ENCODE measurements around the gene IGSF23.
A peak's percentile ranks its signal among the peaks of the same experiment; 100 is the strongest.
"Not testable (repeated sequence)": the region's sequence is repeated elsewhere in the genome, so short reads cannot be mapped to it uniquely, and the experiment has no call there.

The IGSF23 gene

GRCh38 chr19:44673510-44673909 is 60.1 kb downstream of the IGSF23 start:
- no peak for DNase-seq (ENCODE audit: low read depth)
- Histone ChIP-seq H3K4me3 (ENCODE audit: low read length) (no peak overlapping the region), H3K4me1 (ENCODE audit: control insufficient read depth, insufficient read depth, low read length) (peaks cover 7% of the 10 kb centered on the region), H3K9ac (ENCODE audit: low read length) (no peak overlapping the region), H3K27me3 (replicated peaks; ENCODE audit: control insufficient read depth, insufficient read depth, low read length) (no peaks in the 10 kb centered on the region), H3K36me3 (ENCODE audit: control insufficient read depth, insufficient read depth, low read length, severe bottlenecking) (no peaks in the 10 kb centered on the region), H3K9me3 (ENCODE audit: control insufficient read depth, low read length) (peaks cover 3% of the 10 kb centered on the region)

- Histone ChIP-seq H3K9me3 (ENCODE audit: control insufficient read depth, low read length) (peaks cover 3% of the 10 kb centered on the region), H3K36me3 (ENCODE audit: control insufficient read depth, insufficient read depth, low read length, severe bottlenecking) (no peaks in the 10 kb centered on the region), H3K4me1 (ENCODE audit: control insufficient read depth, insufficient read depth, low read length) (peaks cover 7% of the 10 kb centered on the region), H3K4me3 (ENCODE audit: low read length) (no peak overlapping the region), H3K27me3 (replicated peaks; ENCODE audit: control insufficient read depth, insufficient read depth, low read length) (no peaks in the 10 kb centered on the region), H3K9ac (ENCODE audit: low read length) (no peak overlapping the region)
- DNase-seq (ENCODE audit: low read depth): no peak
Measured at GRCh38 chr19:44675521-44675920, 62.2 kb downstream of the IGSF23 start.

- peak; percentile 75 for DNase-seq (ENCODE audit: low read depth)
- Histone ChIP-seq H3K27me3 (replicated peaks; ENCODE audit: control insufficient read depth, insufficient read depth, low read length) (no peaks in the 10 kb centered on the region), H3K9me3 (ENCODE audit: control insufficient read depth, low read length) (peaks cover under 1% of the 10 kb centered on the region), H3K9ac (ENCODE audit: low read length) (no peak overlapping the region), H3K4me3 (ENCODE audit: low read length) (no peak overlapping the region), H3K36me3 (ENCODE audit: control insufficient read depth, insufficient read depth, low read length, severe bottlenecking) (no peaks in the 10 kb centered on the region), H3K4me1 (ENCODE audit: control insufficient read depth, insufficient read depth, low read length) (peaks cover 7% of the 10 kb centered on the region)
Measured at GRCh38 chr19:44677019-44677811, 63.9 kb downstream of the IGSF23 start.

- DNase-seq (ENCODE audit: low read depth): no peak
- peaks cover 12% of the 10 kb centered on the region for H3K4me1 ChIP-seq (ENCODE audit: control insufficient read depth, insufficient read depth, low read length)
- H3K9me3 ChIP-seq (ENCODE audit: control insufficient read depth, low read length): no peaks in the 10 kb centered on the region
- no peak overlapping the region for H3K9ac ChIP-seq (ENCODE audit: low read length)
- no peaks in the 10 kb centered on the region for H3K27me3 ChIP-seq (replicated peaks; ENCODE audit: control insufficient read depth, insufficient read depth, low read length)
- no peaks in the 10 kb centered on the region for H3K36me3 ChIP-seq (ENCODE audit: control insufficient read depth, insufficient read depth, low read length, severe bottlenecking)
- no peak overlapping the region for H3K4me3 ChIP-seq (ENCODE audit: low read length)
Measured at GRCh38 chr19:44680536-44680935, 67.2 kb downstream of the IGSF23 start.

GRCh38 chr19:44681992-44682790 is 68.8 kb downstream of the IGSF23 start:
- no peaks in the 10 kb centered on the region for H3K27me3 ChIP-seq (replicated peaks; ENCODE audit: control insufficient read depth, insufficient read depth, low read length)
- H3K4me3 ChIP-seq (ENCODE audit: low read length): no peak overlapping the region
- no peaks in the 10 kb centered on the region for H3K36me3 ChIP-seq (ENCODE audit: control insufficient read depth, insufficient read depth, low read length, severe bottlenecking)
- H3K9ac ChIP-seq (ENCODE audit: low read length): no peak overlapping the region
- H3K9me3 ChIP-seq (ENCODE audit: control insufficient read depth, low read length): no peaks in the 10 kb centered on the region
- H3K4me1 ChIP-seq (ENCODE audit: control insufficient read depth, insufficient read depth, low read length): peaks cover 8% of the 10 kb centered on the region
- no peak for DNase-seq (ENCODE audit: low read depth)

- Histone ChIP-seq H3K27me3 (replicated peaks; ENCODE audit: control insufficient read depth, insufficient read depth, low read length) (no peaks in the 10 kb centered on the region), H3K9me3 (ENCODE audit: control insufficient read depth, low read length) (no peaks in the 10 kb centered on the region), H3K4me1 (ENCODE audit: control insufficient read depth, insufficient read depth, low read length) (peaks cover 5% of the 10 kb centered on the region), H3K9ac (ENCODE audit: low read length) (no peak overlapping the region), H3K4me3 (ENCODE audit: low read length) (no peak overlapping the region), H3K36me3 (ENCODE audit: control insufficient read depth, insufficient read depth, low read length, severe bottlenecking) (no peaks in the 10 kb centered on the region)
- no peak for DNase-seq (ENCODE audit: low read depth)
Measured at GRCh38 chr19:44682807-44683206, 69.4 kb downstream of the IGSF23 start.

- DNase-seq (ENCODE audit: low read depth): no peak
- H3K4me3 ChIP-seq (ENCODE audit: low read length): no peak overlapping the region
- H3K4me1 ChIP-seq (ENCODE audit: control insufficient read depth, insufficient read depth, low read length): peaks cover 5% of the 10 kb centered on the region
- H3K9ac ChIP-seq (ENCODE audit: low read length): no peak overlapping the region
- H3K36me3 ChIP-seq (ENCODE audit: control insufficient read depth, insufficient read depth, low read length, severe bottlenecking): no peaks in the 10 kb centered on the region
- H3K9me3 ChIP-seq (ENCODE audit: control insufficient read depth, low read length): no peaks in the 10 kb centered on the region
- no peaks in the 10 kb centered on the region for H3K27me3 ChIP-seq (replicated peaks; ENCODE audit: control insufficient read depth, insufficient read depth, low read length)
Measured at GRCh38 chr19:44683434-44684210, 70.3 kb downstream of the IGSF23 start.

- DNase-seq (ENCODE audit: low read depth); H3K9ac ChIP-seq (ENCODE audit: low read length); H3K36me3 ChIP-seq (ENCODE audit: control insufficient read depth, insufficient read depth, low read length, severe bottlenecking); H3K27me3 ChIP-seq (replicated peaks; ENCODE audit: control insufficient read depth, insufficient read depth, low read length); H3K4me3 ChIP-seq (ENCODE audit: low read length); H3K9me3 ChIP-seq (ENCODE audit: control insufficient read depth, low read length); H3K4me1 ChIP-seq (ENCODE audit: control insufficient read depth, insufficient read depth, low read length): not testable (repeated sequence)
Measured at GRCh38 chr19:44684396-44684795, 71.0 kb downstream of the IGSF23 start.

- H3K36me3 ChIP-seq (ENCODE audit: control insufficient read depth, insufficient read depth, low read length, severe bottlenecking): no peaks in the 10 kb centered on the region
- H3K9ac ChIP-seq (ENCODE audit: low read length): peak overlapping the region; percentile 29
- H3K27me3 ChIP-seq (replicated peaks; ENCODE audit: control insufficient read depth, insufficient read depth, low read length): no peaks in the 10 kb centered on the region
- DNase-seq (ENCODE audit: low read depth): peak; percentile 92
- peaks cover 5% of the 10 kb centered on the region for H3K4me1 ChIP-seq (ENCODE audit: control insufficient read depth, insufficient read depth, low read length)
- no peak overlapping the region for H3K4me3 ChIP-seq (ENCODE audit: low read length)
- H3K9me3 ChIP-seq (ENCODE audit: control insufficient read depth, low read length): no peaks in the 10 kb centered on the region
Measured at GRCh38 chr19:44684892-44685863, 71.8 kb downstream of the IGSF23 start.

GRCh38 chr19:44685877-44686276 is 72.5 kb downstream of the IGSF23 start:
- peak; percentile 39 for DNase-seq (ENCODE audit: low read depth)
- Histone ChIP-seq H3K36me3 (ENCODE audit: control insufficient read depth, insufficient read depth, low read length, severe bottlenecking) (no peaks in the 10 kb centered on the region), H3K9ac (ENCODE audit: low read length) (no peak overlapping the region), H3K27me3 (replicated peaks; ENCODE audit: control insufficient read depth, insufficient read depth, low read length) (no peaks in the 10 kb centered on the region), H3K9me3 (ENCODE audit: control insufficient read depth, low read length) (no peaks in the 10 kb centered on the region), H3K4me1 (ENCODE audit: control insufficient read depth, insufficient read depth, low read length) (peaks cover 5% of the 10 kb centered on the region), H3K4me3 (ENCODE audit: low read length) (no peak overlapping the region)

All from adipocyte (in vitro differentiated cells).